ENCODE measurements around the gene ZMYND19.
A peak's percentile ranks its signal among the peaks of the same experiment; 100 is the strongest.

ZMYND19 gene

DNA sequence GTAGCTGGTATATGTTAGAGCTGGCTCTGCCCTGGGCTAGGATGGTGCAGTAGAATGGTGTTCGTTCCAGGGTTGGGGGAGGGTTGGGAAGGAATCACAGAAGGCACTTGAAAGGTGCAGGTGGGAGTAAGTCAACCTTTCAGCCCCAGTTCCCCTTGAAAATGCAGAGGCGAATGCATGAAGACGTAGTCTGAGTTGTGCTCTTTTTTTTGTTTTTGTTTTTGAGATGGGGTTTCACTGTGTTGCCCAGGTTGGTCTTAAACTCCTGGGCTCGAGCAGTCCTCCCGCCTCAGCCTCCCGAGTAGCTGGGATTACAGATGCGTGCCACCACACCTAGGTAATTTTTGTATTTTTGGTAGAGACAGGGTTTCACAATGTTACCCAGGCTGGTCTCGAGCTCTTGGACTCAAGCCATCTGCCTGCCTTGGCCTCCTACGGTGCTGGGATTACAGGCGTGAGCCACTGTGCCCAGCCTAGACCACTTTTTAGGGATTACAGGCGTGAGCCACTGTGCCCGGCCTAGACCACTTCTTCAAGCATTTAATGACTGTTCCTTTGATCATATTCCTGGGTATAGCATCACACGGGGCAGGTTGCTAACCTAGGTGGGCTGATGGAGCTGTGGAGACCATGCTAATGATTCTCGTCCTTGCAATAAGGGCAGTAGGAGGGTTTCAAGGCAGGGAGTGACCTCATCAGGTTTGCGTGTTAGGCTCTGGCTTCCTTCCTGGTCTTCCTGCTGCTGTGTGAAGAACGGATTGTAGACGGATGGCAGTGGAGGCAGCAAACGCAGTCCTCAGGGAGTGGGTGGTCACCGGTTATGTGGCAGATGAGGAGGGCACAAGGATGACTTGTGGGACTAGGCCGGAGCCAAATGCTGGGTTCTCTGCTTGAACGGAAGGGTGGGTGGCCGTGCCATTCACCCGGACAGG is 42.2 kb upstream of the ZMYND19 start (continued):
- TF ChIP-seq ZNF24 (tag by site-specific recombination; IDR thresholded peaks at IDR 0.05) (0 out of 2 replicates have a peak, but pooled peaks have one; percentile 42), GLIS2 (tag by site-specific recombination; IDR thresholded peaks at IDR 0.05) (peak; percentile 36; the same call in 1 of the 2 replicates), KLF10 (tag by site-specific recombination; IDR thresholded peaks at IDR 0.05) (no peak), ZFHX2 (tag by site-specific recombination; conservative IDR thresholded peaks at IDR 0.05) (peak; percentile 79), ZFP69B (tag by site-specific recombination; IDR thresholded peaks at IDR 0.05) (peak; percentile 51; the same call in 1 of the 2 replicates), ZNF302 (tag by site-specific recombination; IDR thresholded peaks at IDR 0.05; ENCODE audit: low read depth) (no peak), ZNF221 (tag by site-specific recombination; IDR thresholded peaks at IDR 0.05; ENCODE audit: borderline replicate concordance) (no peak), ZNF501 (tag by site-specific recombination; IDR thresholded peaks at IDR 0.05) (peak; percentile 72; the same call in 1 of the 2 replicates), ZNF324 (tag by site-specific recombination; IDR thresholded peaks at IDR 0.05) (peak; percentile 26; the same call in 1 of the 2 replicates), ZNF366 (tag by site-specific recombination; conservative IDR thresholded peaks at IDR 0.05) (peak; percentile 84), IKZF3 (tag by site-specific recombination; IDR thresholded peaks at IDR 0.05) (peak; percentile 72; the same call in 1 of the 2 replicates), ZNF2 (tag by site-specific recombination; IDR thresholded peaks at IDR 0.05) (peak; percentile 36; the same call in 1 of the 2 replicates), ZIC2 (tag by site-specific recombination; IDR thresholded peaks at IDR 0.05) (peak; percentile 72), OSR2 (tag by site-specific recombination; IDR thresholded peaks at IDR 0.05) (peak; percentile 94), SP2 (tag by site-specific recombination; IDR thresholded peaks at IDR 0.05) (peak; percentile 42), ZBTB20 (tag by site-specific recombination; IDR thresholded peaks at IDR 0.05) (peak; percentile 15; the same call in 1 of the 2 replicates), ZNF654 (tag by site-specific recombination; IDR thresholded peaks at IDR 0.05; ENCODE audit: low read depth) (no peak), ZNF239 (tag by site-specific recombination; IDR thresholded peaks at IDR 0.05) (no peak)
- TF ChIP-seq, protein P1, sequence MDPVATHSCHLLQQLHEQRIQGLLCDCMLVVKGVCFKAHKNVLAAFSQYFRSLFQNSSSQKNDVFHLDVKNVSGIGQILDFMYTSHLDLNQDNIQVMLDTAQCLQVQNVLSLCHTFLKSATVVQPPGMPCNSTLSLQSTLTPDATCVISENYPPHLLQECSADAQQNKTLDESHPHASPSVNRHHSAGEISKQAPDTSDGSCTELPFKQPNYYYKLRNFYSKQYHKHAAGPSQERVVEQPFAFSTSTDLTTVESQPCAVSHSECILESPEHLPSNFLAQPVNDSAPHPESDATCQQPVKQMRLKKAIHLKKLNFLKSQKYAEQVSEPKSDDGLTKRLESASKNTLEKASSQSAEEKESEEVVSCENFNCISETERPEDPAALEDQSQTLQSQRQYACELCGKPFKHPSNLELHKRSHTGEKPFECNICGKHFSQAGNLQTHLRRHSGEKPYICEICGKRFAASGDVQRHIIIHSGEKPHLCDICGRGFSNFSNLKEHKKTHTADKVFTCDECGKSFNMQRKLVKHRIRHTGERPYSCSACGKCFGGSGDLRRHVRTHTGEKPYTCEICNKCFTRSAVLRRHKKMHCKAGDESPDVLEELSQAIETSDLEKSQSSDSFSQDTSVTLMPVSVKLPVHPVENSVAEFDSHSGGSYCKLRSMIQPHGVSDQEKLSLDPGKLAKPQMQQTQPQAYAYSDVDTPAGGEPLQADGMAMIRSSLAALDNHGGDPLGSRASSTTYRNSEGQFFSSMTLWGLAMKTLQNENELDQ (tag by site-specific recombination; IDR thresholded peaks at IDR 0.05; ENCODE audit: low read depth), result no peak
- TF ChIP-seq, protein P2, sequence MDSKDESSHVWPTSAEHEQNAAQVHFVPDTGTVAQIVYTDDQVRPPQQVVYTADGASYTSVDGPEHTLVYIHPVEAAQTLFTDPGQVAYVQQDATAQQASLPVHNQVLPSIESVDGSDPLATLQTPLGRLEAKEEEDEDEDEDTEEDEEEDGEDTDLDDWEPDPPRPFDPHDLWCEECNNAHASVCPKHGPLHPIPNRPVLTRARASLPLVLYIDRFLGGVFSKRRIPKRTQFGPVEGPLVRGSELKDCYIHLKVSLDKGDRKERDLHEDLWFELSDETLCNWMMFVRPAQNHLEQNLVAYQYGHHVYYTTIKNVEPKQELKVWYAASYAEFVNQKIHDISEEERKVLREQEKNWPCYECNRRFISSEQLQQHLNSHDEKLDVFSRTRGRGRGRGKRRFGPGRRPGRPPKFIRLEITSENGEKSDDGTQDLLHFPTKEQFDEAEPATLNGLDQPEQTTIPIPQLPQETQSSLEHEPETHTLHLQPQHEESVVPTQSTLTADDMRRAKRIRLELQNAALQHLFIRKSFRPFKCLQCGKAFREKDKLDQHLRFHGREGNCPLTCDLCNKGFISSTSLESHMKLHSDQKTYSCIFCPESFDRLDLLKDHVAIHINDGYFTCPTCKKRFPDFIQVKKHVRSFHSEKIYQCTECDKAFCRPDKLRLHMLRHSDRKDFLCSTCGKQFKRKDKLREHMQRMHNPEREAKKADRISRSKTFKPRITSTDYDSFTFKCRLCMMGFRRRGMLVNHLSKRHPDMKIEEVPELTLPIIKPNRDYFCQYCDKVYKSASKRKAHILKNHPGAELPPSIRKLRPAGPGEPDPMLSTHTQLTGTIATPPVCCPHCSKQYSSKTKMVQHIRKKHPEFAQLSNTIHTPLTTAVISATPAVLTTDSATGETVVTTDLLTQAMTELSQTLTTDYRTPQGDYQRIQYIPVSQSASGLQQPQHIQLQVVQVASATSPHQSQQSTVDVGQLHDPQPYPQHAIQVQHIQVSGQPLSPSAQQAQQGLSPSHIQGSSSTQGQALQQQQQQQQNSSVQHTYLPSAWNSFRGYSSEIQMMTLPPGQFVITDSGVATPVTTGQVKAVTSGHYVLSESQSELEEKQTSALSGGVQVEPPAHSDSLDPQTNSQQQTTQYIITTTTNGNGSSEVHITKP (tag by site-specific recombination; IDR thresholded peaks at IDR 0.05), result peak; percentile 97
- TF ChIP-seq, protein P3, sequence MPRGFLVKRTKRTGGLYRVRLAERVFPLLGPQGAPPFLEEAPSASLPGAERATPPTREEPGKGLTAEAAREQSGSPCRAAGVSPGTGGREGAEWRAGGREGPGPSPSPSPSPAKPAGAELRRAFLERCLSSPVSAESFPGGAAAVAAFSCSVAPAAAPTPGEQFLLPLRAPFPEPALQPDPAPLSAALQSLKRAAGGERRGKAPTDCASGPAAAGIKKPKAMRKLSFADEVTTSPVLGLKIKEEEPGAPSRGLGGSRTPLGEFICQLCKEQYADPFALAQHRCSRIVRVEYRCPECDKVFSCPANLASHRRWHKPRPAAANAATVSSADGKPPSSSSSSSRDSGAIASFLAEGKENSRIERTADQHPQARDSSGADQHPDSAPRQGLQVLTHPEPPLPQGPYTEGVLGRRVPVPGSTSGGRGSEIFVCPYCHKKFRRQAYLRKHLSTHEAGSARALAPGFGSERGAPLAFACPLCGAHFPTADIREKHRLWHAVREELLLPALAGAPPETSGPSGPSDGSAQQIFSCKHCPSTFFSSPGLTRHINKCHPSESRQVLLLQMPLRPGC (tag by site-specific recombination; IDR thresholded peaks at IDR 0.05), result peak; percentile 59; the same call in 1 of the 2 replicates
- TF ChIP-seq, protein P4, sequence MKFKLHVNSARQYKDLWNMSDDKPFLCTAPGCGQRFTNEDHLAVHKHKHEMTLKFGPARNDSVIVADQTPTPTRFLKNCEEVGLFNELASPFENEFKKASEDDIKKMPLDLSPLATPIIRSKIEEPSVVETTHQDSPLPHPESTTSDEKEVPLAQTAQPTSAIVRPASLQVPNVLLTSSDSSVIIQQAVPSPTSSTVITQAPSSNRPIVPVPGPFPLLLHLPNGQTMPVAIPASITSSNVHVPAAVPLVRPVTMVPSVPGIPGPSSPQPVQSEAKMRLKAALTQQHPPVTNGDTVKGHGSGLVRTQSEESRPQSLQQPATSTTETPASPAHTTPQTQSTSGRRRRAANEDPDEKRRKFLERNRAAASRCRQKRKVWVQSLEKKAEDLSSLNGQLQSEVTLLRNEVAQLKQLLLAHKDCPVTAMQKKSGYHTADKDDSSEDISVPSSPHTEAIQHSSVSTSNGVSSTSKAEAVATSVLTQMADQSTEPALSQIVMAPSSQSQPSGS (tag by site-specific recombination; IDR thresholded peaks at IDR 0.05; ENCODE audit: low read depth), result peak; percentile 93
- TF ChIP-seq, protein P5, sequence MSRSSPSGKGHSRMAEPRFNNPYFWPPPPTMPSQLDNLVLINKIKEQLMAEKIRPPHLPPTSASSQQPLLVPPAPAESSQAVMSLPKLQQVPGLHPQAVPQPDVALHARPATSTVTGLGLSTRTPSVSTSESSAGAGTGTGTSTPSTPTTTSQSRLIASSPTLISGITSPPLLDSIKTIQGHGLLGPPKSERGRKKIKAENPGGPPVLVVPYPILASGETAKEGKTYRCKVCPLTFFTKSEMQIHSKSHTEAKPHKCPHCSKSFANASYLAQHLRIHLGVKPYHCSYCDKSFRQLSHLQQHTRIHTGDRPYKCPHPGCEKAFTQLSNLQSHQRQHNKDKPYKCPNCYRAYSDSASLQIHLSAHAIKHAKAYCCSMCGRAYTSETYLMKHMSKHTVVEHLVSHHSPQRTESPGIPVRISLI (tag by site-specific recombination; IDR thresholded peaks at IDR 0.05), result no peak
- TF ChIP-seq, protein P6, sequence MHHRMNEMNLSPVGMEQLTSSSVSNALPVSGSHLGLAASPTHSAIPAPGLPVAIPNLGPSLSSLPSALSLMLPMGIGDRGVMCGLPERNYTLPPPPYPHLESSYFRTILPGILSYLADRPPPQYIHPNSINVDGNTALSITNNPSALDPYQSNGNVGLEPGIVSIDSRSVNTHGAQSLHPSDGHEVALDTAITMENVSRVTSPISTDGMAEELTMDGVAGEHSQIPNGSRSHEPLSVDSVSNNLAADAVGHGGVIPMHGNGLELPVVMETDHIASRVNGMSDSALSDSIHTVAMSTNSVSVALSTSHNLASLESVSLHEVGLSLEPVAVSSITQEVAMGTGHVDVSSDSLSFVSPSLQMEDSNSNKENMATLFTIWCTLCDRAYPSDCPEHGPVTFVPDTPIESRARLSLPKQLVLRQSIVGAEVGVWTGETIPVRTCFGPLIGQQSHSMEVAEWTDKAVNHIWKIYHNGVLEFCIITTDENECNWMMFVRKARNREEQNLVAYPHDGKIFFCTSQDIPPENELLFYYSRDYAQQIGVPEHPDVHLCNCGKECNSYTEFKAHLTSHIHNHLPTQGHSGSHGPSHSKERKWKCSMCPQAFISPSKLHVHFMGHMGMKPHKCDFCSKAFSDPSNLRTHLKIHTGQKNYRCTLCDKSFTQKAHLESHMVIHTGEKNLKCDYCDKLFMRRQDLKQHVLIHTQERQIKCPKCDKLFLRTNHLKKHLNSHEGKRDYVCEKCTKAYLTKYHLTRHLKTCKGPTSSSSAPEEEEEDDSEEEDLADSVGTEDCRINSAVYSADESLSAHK (tag by site-specific recombination; IDR thresholded peaks at IDR 0.05), result peak; percentile 86

Measured in HEK293 (cell line).